ENCODE data around the gene CUEDC1. TPM values are rescaled to one million over a fixed set of nuclear protein-coding genes. Genes with fewer than 3 reads are reported as not detected.

The CUEDC1 gene
- total RNA-seq, 1 donor = 0.54 TPM

- DNase-seq (ENCODE audit: low read depth in 2 of 3, low spot score in 2 of 3) = peak in 2 of 3 donors; percentile 96 to 99
Measured at GRCh38 chr17:57868007-57868909, 87.0 kb downstream of the CUEDC1 start.

DNA sequence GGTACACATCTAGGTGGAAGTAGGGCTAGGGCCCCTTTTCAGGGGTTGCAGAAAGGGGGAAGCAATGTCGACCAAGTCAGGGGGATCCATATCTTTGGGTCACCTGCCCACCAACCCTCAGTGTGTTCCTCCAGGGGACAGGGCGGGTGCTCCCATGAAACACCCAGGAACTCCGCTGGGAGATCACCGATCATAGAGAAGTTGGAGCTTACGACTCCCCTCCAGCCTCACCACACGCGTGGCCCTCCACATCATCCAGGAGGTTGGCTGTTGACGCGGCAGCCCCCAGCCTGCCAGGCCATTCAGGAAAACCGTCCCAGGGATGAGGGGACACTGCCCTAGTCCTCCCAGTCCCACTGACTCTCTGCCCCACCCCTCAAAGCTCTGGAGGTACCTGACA, 88.1 kb downstream of the CUEDC1 start:
- DNase-seq (ENCODE audit: low read depth in 2 of 3, low spot score in 2 of 3) = no peak

GRCh38 chr17:57866723-57867122, 88.5 kb downstream of the CUEDC1 start:
- no peak for DNase-seq (ENCODE audit: low read depth in 2 of 3, low spot score in 2 of 3)

DNA sequence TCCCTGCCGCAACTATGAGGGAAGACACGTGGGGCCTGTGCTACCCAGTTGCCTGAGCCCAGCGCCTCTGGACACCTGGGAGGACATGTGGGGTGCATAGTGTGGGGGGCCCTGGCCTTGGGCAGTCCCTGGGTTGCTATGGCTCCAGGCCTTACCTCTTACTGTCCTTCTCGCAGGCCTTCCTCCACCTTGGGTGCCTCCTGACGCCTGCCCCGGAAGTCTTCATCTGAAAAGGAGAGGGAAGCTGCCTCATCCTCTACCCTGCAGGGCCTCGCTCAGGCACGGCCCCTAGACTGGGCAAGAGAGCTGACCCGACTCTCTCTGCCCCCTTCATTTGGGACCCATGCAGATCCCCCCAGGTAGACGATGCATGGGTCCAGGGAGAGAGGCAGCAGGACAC, 88.9 kb downstream of the CUEDC1 start:
- no peak for DNase-seq (ENCODE audit: low read depth in 2 of 3, low spot score in 2 of 3)

DNA sequence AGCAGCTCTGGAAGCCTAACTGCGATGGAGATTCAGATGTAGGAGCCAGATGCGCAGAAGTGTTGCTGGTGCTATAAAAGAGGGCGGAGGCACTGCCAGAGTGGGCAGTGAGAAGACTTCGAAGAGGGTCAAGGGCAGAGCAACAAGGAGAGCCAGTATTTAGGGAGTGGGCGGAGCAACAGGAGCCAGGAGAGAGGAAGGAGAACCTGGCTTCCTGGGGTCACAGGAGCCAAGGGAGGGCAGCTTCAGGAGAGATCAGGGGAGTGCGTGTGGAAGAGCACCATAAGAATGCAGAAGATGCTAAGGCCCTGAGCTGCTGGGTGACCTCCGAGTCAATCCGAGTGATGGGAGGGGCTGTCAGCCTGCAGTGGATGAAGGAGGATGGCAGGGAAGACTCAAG, 90.9 kb downstream of the CUEDC1 start:
- DNase-seq (ENCODE audit: low read depth in 2 of 3, low spot score in 2 of 3) = no peak

DNA sequence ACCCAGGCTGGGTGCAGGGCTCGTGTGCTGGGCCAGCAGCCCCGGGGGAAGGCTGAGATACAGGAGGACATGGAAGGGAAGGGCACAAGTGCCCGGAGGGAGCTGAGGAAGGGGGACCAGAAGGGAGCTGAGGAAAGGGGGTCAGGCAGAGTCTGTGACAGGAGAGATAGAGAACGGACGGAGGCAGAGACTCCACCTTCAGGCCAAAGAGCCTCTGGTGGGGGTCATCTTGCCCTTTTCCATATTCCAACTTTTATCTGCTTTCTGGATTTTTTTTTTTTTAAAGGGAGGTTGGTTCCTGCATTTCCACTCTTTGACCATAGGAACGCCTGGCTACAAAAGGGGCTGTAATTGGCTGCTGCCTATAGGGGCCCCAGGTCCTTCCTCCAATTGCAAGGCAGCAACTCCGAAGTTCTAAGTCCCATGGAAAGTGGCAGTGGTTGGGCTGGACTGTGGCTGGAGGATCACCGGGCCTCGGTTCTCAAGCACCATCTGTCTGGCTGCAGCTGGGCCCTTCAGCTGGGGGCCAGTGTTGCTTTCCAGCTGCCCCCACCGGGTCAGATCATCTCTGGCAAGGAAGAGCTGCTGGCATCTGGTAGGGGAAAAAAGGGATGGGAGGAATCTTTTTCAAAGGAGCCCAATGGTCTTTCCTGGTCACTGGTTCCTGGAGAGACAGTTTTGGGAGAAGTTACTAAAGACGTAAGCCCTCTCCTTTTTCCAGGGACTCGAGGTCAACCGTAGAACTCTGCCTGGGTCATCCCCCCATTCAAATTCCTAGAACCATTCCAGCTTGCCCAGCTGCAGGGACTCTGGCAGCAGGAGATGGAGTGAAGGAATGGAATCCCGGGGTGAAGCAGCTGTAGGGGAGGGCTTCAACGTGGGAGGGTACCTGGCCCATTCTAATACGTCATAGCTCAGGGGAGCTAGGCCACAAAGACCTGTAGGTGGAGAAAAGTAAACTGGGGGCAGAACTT, 92.2 kb downstream of the CUEDC1 start:
- no peak for DNase-seq (ENCODE audit: low read depth in 2 of 3, low spot score in 2 of 3)

- no peak for DNase-seq (ENCODE audit: low read depth in 2 of 3, low spot score in 2 of 3)
Measured at GRCh38 chr17:57861790-57862693, 93.2 kb downstream of the CUEDC1 start.

DNA sequence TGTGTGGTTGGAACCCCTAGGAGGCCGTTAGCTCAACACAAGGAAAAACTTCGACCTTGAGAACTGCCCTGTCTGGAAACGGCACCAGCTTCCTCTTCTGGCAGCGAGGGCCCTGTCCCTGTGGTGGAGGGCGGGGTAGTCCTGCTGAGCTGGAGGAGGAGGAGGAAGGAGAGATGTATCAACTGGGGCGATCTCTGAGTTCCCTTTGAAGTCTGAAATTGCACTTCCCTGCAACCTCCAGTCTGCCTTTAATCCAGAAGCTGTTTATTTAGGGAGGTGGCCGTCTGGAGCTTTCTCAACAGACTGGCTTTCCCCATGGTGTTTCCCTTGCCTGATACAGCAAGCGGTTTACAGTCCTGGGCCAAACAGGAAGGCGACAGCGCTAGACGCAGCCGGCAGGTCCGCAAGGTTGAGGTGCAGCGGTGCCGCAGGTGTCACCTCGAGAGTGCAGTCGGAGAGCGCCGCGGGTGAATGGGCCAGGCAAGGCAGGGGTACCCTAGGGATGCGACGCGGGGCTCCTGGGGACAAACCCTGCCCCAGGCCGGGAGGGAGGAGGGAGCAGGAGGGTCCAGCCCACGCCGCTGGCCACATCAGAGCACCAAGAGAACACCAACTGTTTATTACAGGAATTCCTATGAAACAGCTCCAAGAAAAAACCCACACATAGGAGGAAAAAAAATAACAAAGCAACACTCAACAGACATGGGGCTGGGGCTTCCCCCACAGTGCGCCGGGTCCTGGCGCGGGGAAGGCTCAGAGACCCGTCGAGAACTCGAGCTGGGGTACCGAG, 94.0 kb downstream of the CUEDC1 start:
- peak in 2 of 3 donors; percentile 64 to 77 for DNase-seq (ENCODE audit: low read depth in 2 of 3, low spot score in 2 of 3)

GRCh38 chr17:57860414-57860999, 94.7 kb downstream of the CUEDC1 start:
- DNase-seq (ENCODE audit: low read depth in 2 of 3, low spot score in 2 of 3) = no peak

DNA sequence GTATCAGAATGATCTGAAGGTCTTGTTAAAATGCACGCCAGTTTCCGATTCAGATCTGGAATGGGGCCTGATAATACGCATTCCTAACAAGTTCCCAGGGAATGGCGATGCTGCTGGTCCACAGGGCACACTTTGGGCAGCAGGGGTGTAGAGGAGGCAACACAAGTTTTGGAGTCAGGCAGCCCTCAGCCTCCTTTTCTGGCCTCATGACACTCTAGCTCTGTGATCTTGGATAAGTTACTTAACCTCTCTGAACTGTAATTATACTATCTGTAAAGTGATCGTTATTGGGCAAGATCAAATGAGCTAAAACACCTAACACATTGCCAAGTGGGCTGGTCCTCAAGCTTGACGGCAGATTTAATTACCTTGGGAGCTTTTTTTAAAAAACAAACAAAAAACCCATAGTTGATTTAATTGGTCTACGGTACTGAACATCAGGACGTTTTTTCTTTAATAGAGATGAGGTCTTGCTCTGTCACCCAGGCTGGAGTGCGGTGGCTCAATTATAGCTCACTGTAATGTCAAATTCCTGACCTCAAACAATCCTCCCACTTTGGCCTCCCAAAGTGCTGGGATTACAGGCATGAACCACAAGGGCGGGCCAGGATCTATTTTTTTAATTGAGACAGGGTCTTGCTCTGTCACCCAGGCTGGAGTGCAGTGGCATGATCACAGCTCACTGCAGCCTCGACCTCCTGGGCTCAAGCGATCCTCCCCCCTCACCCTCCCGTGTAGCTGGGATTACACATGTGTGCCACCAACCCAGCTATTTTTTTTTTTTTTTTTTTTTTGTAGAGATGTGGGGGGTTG, 95.4 kb downstream of the CUEDC1 start:
- no peak for DNase-seq (ENCODE audit: low read depth in 2 of 3, low spot score in 2 of 3)

- DNase-seq (ENCODE audit: low read depth in 2 of 3, low spot score in 2 of 3) = no peak
Measured at GRCh38 chr17:57858838-57859237, 96.4 kb downstream of the CUEDC1 start.

GRCh38 chr17:57856792-57857620, 98.2 kb downstream of the CUEDC1 start:
- DNase-seq (ENCODE audit: low read depth in 2 of 3, low spot score in 2 of 3) = no peak

DNA sequence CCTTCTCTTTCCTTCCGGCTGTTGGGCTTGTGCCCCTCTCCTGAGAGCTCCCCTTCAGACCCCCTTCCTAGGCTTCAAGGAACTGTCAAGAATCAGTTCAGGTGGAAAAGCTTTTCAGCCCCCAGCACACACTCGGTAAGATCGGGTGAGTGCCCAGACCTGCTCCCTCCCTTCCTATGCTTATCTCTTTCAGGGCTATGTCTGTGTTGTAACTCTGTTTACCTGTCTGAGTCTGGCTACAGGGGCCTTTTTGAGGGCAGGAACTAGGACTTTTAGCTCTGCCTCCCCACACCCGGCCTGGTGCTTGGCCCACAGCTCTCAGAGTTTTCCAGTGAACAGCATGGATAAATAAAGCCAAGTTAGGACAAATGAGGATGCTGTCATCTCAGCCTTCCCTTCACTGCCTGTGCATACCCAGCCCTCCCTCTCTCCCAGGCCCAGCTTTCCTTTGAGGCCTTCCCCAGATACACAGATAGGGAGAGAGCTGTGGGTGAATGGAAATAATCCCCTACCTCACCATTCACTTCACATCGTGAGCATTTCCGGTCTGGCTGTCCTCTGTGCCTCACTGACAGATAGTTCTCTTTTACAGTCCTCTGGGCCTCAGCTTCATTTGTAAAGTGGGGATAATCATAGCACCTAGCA, 99.7 kb downstream of the CUEDC1 start:
- DNase-seq (ENCODE audit: low read depth in 2 of 3, low spot score in 2 of 3) = no peak

- no peak for DNase-seq (ENCODE audit: low read depth in 2 of 3, low spot score in 2 of 3)
Measured at GRCh38 chr17:57853695-57854094, 101.5 kb downstream of the CUEDC1 start.

DNA sequence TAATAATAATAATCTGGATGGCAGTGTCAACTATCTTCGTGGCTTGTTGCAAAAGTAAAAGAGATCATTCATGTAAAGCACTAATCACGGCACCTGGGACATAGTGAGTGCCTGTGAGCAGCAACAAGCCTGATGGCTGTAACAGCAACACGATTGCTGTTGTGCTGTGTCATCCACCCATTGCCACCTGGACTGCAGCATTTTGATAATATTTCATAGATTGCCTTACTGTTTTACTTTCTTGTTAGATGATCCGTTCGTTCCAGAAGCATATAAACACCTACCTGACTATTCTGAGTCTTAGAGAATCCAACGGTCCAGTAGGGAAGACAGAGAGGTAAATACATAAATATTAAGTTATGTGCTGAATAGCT, 102.3 kb downstream of the CUEDC1 start:
- no peak for DNase-seq (ENCODE audit: low read depth in 2 of 3, low spot score in 2 of 3)

GRCh38 chr17:57852092-57852954, 102.9 kb downstream of the CUEDC1 start:
- DNase-seq (ENCODE audit: low read depth in 2 of 3, low spot score in 2 of 3) = no peak

All from hematopoietic multipotent progenitor cell (in vitro differentiated cells).